Stimulated activated CD4-positive, alpha-beta T cell treated with anti-CD3 and anti-CD28 coated beads, Interleukin-15, amount 100 ng/mL, for 24 hours (primary cell): ENCODE data around the gene NUDT8.

Experiments used
- DNase-seq: peaks from one replicate; pipeline ENCODE4 v3.0.0-alpha.2; 2020

The NUDT8 gene

GRCh38 chr11:67584881-67585873 is 44.6 kb downstream of the NUDT8 start:
- no peak for DNase-seq

- peak; percentile 61 for DNase-seq
These were observed 45.4 kb downstream of the NUDT8 start for GRCh38 chr11:67584205-67584880.

DNA sequence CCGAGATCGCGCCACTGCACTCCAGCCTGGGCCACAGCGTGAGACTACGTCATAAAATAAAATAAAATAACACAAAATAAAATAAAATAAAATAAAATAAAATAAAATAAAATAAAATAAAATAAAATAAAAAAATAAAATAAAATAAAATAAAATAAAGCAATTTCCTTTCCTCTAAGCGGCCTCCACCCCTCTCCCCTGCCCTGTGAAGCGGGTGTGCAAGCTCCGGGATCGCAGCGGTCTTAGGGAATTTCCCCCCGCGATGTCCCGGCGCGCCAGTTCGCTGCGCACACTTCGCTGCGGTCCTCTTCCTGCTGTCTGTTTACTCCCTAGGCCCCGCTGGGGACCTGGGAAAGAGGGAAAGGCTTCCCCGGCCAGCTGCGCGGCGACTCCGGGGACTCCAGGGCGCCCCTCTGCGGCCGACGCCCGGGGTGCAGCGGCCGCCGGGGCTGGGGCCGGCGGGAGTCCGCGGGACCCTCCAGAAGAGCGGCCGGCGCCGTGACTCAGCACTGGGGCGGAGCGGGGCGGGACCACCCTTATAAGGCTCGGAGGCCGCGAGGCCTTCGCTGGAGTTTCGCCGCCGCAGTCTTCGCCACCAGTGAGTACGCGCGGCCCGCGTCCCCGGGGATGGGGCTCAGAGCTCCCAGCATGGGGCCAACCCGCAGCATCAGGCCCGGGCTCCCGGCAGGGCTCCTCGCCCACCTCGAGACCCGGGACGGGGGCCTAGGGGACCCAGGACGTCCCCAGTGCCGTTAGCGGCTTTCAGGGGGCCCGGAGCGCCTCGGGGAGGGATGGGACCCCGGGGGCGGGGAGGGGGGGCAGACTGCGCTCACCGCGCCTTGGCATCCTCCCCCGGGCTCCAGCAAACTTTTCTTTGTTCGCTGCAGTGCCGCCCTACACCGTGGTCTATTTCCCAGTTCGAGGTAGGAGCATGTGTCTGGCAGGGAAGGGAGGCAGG is 46.2 kb downstream of the NUDT8 start, which contains the start of gene GSTP1:
GSTP1 (plus strand) TSS at position 566 of the 958 bp plus-strand sequence; CDS start at position 598, 32 bp downstream.
- peak; percentile 92 for DNase-seq

GRCh38 chr11:67582011-67582410 is 47.7 kb downstream of the NUDT8 start:
- DNase-seq: no peak

DNA sequence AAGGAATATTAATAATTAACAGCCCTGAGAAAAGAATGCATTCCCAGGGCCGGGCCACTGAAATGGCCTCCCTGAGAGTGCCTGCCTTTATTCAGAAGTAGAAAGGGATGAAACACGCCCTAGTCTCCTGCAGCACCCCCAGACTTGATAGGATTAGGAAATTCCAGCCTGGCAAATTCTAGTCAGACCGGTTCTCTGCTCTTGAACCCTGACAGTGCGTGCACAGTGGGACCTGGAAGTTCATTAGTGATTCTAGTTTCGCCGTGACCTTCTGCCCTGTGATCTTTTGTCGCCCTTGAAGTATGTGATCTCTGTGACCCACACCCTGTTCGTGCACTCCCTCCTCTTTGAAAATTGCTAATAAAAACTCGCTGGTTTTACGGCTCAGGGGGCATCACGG is 48.3 kb downstream of the NUDT8 start:
- no peak for DNase-seq

DNA sequence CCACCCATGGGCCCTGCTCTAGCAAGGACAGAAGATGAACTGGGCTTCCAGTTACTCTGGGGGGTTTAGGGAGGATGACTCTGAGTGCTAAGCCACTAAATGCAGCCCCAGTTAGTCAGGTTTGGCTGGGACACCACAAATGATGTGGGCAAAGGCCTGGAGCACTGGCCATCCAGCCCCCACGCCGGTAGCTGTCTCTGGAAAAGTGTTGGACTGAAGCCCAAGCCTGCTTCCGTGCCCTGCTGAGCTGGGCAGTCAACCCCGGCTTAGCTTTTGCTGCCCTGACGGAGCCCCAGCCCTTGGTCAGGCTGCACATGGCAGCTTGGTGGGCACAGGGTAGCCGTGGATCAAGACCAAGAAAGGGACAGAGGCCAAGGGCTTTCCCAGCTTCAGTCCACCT is 51.8 kb downstream of the NUDT8 start:
- no peak for DNase-seq
